Measurements from ENCODE around the gene APRT.
"Not testable (repeated sequence)": the region's sequence is repeated elsewhere in the genome, so short reads cannot be mapped to it uniquely, and the experiment has no call there.

The APRT gene

DNA sequence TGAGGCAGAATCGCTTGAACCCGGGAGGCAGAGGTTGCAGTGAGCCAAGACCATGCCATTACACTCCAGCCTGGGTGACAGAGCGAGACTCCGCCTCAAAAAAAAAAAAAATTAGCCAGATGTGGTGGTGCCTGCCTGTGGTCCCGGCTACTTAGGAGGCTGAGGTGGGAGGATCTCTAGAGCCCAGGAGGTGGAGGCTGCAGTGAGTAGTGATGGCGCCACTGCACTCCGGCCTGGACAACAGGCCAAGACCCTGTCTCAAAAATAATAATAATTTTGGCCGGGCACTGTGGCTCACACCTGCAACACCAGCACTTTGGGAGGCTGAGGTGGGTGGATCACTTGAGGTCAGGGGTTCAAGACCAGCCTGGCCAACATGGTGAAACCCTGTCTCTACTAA, 23.0 kb downstream of the APRT start:
- DNase-seq (ENCODE audit: low spot score): not testable (repeated sequence)

DNA sequence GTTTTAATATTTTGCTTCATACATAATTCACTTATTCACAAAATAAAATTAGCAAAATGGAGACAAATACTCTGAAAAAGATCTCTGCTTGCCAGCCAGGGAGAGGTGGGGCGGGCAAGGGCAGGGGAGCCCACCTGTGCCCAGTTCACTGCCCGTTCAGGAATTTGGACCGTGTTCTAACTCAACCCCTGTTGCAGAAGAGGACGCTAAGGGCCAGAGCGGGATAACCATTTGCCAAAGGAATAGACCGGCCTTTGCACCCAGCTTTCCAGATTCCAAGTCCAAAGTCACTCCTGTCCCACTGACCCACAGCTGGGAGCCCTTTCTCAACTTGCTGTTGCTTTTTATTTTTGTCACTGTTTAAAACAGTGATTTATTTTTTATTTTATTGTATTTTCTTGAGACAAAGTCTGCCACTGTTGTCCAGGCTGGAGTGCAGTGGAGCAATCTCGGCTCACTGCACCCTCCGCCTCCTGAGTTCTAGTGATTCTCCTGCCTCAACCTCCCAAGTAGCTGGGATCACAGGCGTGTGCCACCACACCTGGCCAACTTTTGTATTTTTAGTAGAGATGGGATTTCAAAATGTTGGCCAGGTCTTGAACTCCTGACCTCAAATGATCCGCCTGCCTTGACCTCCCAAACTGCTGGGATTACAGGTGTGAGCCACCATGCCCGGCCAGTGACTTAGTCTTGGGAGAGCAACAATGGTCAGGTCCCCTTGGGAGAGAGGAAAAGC, 24.0 kb downstream of the APRT start:
- DNase-seq (ENCODE audit: low spot score): no peak

DNA sequence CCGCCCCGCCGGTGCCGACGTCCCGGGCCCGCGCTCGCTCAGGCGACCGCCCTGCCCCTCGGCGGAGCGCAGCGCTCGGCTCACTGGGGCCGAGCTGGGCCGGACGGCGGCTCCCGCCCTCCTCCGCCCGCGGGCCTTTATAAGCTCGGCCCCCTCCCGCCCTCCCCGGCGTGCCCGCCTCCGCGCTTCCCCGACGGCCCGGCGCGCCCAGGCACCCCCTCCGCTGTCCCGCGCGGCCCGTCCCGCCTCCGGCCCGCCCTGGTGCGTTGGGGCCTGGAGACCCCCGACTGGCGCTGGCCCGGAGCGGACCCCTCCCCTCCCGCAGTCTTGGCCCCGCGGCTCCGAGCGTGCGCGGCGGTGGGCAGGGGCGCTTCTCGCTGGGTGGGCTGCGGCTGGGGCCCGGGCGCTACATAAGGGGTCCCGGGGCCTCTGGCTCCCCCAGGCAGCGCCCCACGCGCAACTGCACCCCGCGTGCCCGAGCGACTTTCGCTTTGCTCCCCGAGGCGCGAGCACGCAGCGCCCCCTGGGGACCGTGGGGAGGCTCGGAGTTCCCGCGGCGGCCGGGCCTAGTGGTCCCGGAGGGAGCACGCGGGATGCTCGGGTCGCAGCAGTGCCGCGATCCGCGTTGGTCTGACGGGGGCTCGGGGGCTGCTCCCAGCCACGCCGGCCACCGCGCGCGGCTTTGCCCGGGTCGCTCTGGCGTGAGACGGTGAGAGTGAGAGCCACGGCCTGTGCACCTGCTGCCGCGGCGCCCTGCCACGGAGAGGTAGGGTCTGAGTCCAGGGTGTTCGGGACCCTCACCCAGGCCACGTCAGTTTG, 26.4 kb downstream of the APRT start, which contains the start of gene PIEZO1:
PIEZO1 (minus strand) TSS at position 115 of the 819 bp plus-strand sequence. CDS start 256 bp downstream, outside the sequence.
- peak; percentile 68 for DNase-seq (ENCODE audit: low spot score)

DNA sequence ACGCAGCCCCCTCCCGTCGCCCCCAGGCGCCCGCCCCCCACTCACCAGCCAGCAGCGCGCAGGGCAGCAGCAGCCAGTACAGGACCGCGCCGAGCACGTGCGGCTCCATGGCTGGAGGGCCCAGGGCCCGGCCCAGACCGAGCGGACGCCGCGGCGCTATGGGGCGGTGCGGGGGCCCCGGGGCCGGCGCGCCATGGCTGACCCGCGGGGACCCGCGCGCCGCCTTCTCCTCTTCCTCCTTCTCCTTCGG, 26.9 kb downstream of the APRT start:
- DNase-seq (ENCODE audit: low spot score): no peak

DNA sequence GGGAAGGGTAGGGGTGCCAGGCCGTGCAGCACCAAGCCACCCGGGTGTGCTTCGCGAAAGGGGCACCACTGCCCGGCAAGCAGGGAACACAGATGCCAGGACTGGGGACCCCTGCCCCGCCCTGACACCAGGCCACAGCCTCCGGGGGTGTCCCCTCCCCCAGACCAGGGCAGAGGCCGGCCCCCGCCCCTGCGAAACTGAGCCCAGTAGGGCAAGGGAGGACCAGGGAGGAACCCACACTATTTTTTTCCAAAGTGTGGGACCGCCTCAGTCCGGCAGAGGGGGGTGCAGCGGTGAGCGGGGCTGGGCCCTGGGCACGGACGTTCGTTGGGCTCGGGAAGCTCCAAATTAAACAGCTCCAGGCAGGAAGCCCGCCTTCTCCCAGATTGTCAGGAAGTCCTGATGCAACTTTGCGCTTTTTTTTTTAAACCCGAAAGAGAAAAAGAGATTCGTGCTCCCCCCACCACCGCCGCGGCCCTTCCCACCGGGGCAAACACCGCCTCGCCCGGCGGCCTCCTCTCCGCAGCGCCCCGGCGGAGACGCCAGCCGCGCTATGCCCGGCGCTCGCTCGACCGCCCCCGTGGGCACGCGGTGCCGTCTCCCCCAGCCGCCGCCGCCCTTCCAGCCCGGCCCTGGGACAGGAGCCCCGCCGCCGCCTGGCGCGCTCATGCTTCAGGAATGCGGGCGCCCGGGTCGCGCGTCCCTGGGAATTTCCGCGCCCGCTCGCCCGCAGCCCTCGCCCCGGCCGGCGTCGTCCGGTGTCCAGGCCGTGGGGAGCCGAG, 27.5 kb downstream of the APRT start:
- peak; percentile 42 for DNase-seq (ENCODE audit: low spot score)

DNA sequence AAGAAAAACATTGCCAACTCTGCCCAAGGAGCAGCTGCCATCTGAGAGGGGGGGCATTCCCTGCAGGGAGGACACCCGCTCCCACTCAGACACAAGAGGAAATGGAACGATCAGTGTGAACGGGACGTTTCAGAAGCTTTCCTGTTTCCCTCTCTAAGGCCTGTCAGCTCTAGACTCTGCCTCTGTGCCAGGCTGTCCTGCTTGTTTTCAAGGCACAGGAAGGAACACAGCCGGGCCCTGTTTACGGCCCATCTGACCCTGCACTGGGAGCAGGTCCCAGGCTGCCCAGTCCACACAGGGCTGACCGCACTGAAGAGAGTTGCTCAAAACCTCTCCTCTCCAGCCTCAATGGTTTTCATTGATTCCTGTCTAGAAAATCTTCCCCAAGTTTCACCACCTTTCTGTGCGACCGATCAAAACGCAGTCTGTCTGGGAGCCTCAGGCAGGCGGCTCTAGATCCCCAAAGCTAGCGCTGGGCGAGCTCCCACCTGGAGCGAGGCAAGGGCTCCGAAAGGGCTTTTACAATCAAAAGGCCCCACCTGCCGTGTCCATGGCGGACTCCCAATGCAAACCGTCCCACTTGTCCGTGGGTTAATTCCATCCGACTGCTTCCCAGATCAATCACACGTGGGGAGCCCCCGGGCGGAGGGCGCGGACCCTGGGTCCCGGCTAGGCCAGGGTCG, 28.2 kb downstream of the APRT start:
- DNase-seq (ENCODE audit: low spot score): no peak

DNA sequence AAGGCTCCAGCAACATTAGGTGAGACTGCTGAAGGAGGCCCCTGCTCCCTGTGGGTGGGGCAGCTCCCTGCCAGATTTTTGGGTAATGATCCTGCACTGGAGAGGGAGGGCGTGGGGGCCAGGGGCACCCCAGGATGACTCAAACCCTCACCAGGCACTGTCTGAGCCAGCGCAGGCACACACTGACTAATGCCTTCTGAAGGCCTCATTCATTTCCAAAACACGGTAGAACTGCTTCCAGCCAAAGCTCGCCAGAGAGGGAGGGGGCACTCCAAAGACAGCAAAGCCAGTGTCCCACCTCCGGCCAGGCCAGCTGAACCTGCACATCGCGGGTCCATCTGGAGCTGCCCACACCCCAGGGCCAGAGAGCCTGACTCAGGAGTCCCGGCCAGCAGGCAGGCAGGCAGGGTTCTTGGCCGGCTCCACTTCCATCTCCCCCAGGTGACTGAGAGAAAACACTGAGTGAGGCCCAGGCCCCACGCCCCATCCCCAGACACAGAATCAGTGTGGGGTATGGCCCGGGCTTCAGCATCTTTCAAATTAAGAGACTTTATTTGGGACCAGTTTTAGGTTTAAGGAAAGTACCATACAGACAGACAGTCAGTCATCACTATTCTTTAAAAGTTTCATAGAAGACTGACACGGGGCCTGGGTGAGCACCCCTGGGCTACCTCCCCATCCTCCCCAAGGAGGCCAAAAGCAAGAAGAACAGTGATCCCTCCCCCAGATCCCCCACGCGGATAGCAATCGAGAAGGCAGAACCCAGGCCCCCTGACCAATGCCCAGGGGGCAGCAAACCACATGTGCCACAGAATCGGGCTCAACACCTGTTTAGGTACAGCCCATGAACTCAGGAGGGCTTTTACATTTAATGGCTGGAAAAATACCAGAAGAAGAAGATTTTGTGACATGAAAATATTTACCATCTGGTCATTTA, 29.0 kb downstream of the APRT start:
- DNase-seq (ENCODE audit: low spot score): peak; percentile 51

DNA sequence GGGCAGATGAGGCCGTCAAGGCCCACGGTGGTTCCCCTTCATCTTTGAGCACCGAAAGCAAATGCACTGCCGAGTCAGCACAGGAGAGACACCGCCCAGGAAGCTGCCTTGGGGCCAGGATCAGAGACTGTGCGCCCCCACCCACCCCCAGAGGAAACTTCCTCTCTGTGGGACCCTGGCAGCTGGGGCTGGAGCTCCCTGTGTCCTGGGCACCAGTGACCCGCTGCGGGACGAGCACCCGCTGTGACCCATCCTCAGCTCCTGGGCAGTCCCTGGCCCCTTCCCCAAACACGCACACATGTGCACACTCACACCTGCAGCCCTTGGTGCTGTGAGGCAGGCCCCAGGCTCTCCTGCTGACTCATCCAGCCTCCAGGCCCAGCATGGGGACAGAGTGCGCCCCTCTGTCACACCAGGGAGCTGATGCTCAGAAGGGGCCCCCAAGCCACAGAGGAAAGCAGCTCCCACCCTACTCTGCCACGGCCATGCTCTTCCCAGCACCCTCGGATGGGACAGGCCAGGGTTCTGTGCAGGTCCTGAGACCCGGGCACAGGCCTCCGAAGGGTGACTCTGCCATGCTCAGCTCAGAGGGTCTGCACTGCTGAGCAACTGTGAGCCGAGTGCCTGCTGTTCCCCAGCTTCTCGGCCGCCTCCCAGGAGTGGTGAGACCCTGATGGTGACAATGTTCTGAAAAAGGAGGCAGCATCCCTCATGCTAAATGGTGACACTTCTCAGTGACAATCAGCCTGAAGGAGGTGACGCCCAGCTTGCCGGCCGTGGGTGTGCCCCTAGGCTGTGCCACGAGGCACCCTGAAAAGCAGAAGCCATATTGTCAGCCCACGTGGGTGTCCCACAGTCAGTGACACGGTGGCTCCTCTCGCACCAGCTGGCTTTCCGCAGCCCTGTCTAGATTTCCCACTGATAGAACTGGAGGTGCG, 30.3 kb downstream of the APRT start:
- peak; percentile 53 for DNase-seq (ENCODE audit: low spot score)

DNA sequence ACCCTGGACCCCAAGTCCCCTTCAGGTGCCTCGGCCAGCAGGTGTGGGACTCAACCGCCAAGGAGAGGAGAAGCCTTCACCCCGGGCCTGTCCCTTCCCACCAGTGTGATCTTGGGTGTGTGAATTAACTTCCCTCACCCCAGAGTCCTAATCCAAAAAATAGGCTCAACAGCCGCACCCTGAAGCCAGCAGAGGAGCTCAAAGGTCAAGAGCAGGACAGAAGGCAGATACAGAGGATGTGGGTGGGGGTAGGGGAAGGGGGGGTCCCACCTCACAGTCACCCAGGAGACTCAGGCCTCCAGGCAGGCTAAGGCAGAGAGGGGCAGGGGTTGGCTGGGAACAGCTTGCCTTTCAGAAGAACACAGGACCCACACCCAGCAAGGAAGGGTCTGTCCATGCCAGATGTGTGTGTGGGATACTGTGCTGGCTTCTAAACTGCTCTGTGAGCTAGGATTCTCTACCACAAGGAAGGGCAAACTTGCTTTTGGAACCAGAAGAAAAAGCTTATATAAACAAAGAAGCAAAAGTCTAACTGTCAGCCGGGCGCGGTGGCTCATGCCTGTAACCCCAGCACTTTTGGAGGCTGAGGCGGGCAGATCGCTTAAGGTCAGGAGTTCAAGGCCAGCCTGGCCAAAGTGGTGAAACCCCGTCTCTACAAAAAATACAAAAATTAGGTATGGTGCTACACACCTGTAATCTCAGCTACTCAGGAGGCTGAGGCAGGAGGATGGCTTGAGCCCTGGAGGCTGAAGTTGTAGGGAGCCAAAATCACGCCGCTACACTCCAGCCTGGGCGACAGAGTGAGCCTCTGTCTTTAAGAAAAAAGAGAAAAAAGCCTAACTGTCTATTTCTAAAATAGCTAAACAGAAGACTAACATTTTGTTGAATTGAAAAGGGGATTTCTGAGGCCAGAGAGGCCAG, 31.3 kb downstream of the APRT start:
- DNase-seq (ENCODE audit: low spot score): no peak

DNA sequence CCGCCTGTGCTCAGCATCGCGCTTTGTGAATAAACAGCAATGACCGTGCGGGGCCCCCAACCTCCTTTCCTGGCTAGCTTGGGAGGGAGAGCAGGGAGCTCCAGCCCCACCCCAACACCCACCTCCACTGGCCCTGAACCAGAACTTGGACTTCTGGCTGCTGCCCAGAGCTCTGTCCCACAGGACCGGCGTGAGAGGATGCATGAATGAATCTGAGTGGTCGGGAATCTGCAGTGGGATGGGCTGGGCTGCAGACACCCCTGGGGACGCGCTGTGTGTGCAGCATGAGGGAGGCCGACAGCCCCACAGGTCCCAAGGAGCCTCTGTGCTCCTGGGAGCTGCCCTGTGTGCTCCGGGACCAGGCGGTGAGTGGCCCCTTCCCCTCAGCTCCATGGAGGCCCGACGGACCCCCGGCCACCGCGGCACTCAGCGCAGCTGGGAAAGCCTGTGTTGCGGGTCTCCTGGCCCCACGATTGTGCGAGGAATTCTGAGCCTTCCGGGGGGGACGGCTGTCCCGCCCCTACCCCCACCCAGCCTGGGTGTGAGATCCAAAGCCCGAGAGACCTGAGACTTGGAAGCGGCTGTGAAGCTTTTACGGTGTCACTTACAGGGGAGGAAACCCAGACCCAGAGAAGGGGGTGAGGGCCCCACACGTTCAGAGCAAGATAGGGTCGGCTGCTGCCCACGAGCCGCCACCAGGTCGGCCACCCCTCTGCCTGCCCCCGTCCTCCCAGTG, 32.2 kb downstream of the APRT start:
- no peak for DNase-seq (ENCODE audit: low spot score)

DNA sequence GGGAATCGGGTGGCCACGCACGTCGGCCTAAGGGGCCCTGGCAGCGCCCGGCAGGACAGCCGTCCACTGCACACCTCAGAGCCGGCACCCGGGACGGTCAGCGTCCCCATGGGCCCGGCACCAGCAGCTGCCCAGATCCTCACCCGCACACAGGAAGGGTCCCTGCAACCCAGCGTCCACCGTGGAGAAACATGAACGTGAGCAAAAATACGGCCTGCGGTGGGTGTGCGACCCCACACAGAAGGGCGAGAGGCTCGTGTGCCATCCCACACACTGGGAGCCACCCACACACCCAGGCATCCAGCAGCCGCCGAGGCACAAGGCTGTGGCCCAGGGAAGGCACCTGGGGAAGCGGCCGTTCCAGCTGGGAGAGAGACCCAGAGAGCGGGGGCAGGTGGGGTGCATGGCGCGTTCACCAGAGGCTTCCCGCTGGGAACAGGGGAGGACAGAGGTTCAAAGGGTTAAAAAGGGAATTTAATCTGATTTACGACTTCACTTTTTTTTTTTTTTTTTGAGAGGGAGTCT, 33.1 kb downstream of the APRT start:
- DNase-seq (ENCODE audit: low spot score): no peak

DNA sequence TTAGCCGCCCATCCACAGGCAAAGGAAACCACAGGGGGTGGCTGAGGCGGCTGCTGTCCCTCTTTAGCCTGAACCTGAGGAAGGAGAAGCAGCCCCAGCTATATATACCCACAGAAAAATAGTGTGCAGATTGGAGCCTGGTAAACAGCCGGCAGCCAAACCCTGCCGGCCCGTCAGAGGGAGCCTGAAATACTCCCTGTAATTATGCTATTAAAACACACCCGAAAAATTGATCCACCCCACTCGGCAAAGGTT, 33.5 kb downstream of the APRT start:
- DNase-seq (ENCODE audit: low spot score): no peak

DNA sequence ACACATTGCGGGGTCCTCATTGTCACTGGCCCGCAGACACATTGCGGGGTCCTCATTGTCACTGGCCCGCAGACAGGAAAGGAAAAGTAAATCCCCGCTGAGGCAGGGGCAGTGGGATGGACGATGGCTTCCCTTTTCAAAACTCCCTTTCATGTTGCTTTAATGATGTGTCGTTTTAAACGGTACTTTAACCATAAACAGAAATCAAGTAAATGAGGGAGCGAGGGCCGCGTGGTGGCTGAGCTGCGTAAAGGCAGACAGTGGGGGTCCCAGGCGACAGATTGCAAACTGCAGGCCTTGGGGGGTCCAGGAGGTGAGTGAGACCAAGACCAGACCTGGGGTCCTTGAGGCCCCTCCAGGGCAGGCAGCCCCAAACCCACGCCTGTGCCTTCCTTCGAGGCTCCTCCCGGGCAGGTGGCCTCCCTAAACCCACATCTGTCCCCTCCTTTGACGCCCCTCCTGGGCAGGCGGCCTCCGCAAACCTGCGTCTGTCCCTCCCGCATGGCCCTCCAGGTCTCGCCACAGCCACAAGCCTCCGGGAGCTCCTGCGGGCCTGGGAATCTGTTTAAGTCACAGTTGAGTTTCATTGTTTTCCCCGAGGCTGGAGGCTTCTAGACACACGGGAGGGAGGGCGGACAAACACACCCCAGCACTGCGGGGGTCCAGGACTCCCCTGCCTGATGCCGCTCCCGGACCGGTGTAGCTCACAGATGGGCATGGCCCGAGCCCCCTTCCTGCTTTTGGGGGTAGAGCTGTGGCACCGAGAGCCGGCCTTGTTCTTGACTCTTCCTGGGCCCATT, 34.1 kb downstream of the APRT start:
- DNase-seq (ENCODE audit: low spot score): no peak

DNA sequence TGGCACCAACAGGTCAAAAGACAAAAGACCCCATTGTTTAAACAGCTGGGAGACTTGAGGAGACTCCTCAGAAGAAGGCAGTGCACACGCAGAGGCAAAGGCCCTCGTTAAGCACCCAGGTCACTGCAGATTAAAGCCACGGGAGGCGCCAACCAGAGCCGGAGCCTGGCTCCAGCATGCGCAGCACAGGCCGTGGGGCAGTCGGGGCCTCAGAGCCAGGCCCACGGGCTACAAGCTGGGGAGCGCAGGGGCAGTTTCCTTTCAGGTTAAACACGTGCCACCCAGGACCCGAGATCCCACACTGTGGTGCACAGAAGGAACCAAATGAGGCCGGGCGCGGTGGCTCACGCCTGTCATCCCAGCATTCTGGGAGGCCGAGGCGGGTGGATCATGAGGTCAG, 35.9 kb downstream of the APRT start:
- DNase-seq (ENCODE audit: low spot score): no peak

DNA sequence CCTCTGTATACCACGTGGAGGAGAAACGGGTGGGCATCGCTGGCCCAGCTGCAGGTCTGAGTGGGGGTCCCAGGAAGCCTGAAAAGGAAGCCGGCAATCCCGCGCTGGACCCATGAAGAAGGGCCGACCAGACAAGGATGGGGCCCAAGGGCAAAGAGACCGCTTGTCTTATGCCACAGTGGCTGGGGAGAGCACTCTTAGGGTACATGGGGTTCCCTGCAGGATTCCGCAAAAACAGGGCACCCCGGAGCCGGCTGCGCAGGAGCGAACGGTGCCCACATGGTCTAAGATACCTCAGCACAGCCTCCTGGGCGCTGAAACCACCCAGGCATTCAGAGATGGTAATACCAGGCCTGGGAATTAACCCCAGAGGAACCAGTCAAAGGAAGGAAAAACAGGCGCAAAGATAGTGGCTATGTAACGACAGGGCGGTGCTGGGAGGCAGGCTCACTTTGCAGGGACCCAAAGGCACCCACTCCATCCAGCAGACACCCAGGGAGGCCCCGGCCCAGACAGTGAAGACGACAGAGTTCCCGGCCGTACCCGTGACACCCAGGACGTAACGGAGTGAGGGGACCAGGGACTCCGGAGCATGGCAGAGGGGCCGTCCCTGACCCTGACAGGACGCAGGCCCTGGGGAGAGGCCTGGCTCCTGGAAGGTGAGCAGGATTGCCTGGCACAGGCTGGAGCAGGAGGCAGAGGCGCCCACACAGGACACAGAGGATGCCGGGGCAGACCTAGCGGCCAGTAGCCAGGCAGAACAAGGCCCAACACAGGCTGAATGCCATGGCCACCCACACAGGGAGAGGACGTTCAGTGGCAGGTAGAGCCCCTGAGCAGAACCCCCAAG, 37.0 kb downstream of the APRT start:
- no peak for DNase-seq (ENCODE audit: low spot score)

DNA sequence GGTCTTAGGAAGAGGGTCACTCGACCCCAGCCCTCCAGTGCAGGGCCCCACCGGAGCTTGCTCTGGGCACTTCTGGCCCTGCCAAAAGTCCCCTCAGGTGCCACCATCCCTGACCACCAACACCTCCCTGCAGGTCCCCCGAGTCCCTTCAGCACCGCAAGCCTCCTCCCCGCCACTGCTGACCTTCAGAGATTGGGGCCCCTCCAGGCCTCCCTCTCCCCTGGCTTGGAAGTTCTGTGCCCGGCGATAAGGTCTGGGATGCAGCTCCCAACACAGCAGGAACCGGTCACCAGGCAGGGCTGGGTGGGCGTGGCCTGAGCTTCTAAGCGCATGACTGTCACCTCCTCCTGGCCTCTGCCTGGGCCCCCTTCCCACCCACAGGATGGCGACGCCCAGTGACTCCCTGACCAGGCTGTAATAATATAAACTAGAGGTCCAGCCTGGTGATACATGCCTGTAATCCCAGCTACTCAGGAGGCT, 37.9 kb downstream of the APRT start:
- DNase-seq (ENCODE audit: low spot score): no peak
